ENCODE data around the gene FAT4.

Gene FAT4

GRCh38 chr4:125317525-125317877 is 2.7 kb downstream of the FAT4 start:
- no peak for DNase-seq (ENCODE audit: low read depth in 2 of 2)

GRCh38 chr4:125319311-125319710 is 4.6 kb downstream of the FAT4 start:
- DNase-seq (ENCODE audit: low read depth in 2 of 2) = no peak

GRCh38 chr4:125321709-125322365 is 7.1 kb downstream of the FAT4 start:
- no peak for DNase-seq (ENCODE audit: low read depth in 2 of 2)

- no peak for DNase-seq (ENCODE audit: low read depth in 2 of 2)
Observed at GRCh38 chr4:125322366-125322730, 7.6 kb downstream of the FAT4 start.

DNA sequence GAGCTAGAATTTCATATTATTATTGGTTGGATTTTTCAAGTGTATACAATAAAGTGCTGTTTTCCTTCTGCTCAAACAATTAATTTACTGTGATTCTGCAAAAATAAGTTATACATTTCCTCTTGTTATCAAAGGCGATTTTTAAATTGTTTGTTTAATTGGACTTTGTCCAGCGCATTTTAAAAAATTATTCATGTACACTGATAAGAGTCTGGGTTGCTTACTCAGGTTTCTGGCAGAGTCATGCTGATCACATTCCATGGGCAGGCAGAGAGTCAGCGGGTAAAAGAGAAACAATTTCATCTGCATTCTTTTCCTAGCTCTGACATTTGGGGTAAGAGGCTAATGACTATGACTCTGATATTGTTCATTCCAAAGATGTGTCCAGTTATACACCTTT is 8.9 kb downstream of the FAT4 start:
- no peak for DNase-seq (ENCODE audit: low read depth in 2 of 2)

GRCh38 chr4:125325733-125326132 is 11.0 kb downstream of the FAT4 start:
- no peak for DNase-seq (ENCODE audit: low read depth in 2 of 2)

DNA sequence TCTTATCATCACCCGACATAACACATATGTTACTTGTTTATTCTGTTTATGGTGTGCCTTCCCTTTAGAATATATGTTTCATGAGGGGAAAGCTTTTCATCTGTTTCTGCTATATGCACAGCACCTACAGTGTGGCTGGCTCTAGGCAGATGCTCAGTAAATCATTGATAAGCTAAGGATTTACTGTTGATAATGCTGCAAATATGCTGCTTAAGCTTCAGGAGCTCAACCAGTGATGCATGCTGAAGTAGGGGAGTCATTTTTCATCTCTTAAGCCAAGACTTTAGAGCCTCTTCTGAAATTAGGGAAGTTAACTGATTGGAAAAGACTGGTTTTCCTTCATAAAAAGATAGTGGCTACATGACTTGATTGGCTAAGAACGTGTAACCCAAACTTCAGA is 16.4 kb downstream of the FAT4 start:
- DNase-seq (ENCODE audit: low read depth in 2 of 2) = no peak

GRCh38 chr4:125334926-125335325 is 20.2 kb downstream of the FAT4 start:
- no peak for DNase-seq (ENCODE audit: low read depth in 2 of 2)

DNA sequence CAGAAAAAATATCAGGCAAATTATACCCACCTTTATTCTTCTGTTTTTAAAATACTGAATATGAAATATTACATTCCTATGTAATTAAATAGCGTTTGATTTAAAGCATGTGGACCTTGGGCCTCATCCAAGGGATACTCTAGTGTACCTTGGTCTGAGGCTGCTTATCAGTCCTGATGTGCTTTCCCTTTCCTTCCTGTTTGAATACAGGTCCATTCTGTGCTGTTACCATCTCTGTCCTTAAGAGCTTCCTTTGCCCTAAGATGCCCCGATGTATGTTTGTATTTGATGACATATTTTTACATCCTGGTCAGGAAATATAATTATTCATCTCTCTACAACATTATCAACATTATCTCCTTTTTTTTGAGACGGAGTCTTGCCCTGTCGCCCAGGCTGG is 24.1 kb downstream of the FAT4 start:
- no peak for DNase-seq (ENCODE audit: low read depth in 2 of 2)

- no peak for DNase-seq (ENCODE audit: low read depth in 2 of 2)
Observed at GRCh38 chr4:125344198-125344597, 29.4 kb downstream of the FAT4 start.

GRCh38 chr4:125346616-125347015 is 31.9 kb downstream of the FAT4 start:
- no peak for DNase-seq (ENCODE audit: low read depth in 2 of 2)

- no peak for DNase-seq (ENCODE audit: low read depth in 2 of 2)
Observed at GRCh38 chr4:125350470-125351135, 35.8 kb downstream of the FAT4 start.

DNA sequence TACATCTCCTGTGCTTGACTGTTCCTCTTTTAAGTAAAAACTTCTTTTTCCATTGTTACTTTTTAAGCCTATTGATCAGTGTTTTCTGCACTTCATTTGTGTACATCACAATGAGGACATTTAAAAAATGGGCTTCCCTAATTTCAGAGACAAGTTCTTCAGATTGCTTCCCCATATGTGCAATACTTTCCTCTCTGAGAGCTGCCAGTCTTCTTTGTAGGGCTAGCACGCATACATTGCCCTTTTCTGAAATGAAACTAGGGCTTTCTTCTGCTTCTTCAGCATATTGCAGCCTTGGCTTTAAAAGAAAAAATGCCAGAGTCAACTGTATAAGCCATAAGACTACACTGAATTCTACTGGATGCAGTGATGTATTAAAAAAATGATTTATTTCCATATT is 37.8 kb downstream of the FAT4 start:
- DNase-seq (ENCODE audit: low read depth in 2 of 2) = no peak

DNA sequence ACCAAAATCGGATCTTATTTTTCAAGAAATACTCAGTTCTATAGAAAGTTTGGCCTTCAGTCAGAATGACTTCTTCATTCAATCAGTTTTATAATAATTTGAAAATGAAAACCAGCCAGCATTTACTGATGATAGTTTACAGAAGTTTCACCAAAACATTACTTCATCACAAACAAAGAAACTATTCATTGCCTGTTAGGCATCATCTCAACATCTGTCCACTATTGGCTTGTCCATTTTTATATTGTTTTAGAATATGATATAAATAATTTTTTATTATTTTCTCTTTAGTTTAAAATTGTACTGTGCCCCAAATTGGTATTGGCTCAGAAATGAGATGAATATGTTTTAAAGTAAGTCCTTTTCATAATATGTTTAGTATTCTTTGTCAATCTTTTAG is 38.4 kb downstream of the FAT4 start:
- DNase-seq (ENCODE audit: low read depth in 2 of 2) = no peak

- no peak for DNase-seq (ENCODE audit: low read depth in 2 of 2)
Observed at GRCh38 chr4:125355791-125356190, 41.0 kb downstream of the FAT4 start.

DNA sequence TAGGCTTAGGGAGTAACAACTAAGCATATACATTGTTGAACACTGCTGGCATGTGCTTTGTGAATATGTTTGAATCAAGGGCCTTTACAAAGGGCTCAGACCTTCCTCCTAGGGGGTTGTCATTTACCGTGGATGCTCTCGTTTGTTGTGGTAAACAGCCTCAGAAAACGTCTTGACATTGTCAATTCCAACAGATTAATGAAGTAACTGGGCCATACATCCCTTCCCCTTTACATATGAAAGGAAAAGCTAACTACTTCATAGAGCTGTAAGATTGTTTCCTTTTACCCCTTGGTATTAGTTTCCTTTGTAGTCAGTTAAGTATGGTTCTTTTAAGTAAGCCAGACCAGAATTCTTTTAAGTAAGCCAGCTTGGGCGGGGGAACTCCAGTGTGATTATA is 42.9 kb downstream of the FAT4 start:
- DNase-seq (ENCODE audit: low read depth in 2 of 2) = no peak

- DNase-seq (ENCODE audit: low read depth in 2 of 2) = no peak
Observed at GRCh38 chr4:125358453-125358852, 43.7 kb downstream of the FAT4 start.

DNA sequence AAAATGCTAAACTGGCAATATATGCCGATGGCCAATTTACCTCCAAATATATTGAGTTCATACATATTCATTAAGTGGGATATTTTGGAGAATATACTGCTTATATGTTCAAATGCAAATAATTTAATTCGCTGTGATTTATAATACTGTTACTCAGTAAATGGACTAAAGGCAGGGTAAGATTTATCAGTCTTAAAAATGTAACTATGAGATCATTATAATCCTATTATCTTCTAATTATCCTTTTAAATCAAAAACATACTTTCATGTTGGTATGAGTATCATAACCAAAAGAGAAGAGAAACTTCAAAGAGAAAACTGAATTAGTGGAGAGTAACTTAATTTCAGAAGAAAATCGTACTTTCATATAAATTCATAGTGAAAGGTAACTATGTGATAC is 44.6 kb downstream of the FAT4 start:
- DNase-seq (ENCODE audit: low read depth in 2 of 2) = no peak

GRCh38 chr4:125359960-125360634 is 45.3 kb downstream of the FAT4 start:
- DNase-seq (ENCODE audit: low read depth in 2 of 2) = no peak

GRCh38 chr4:125360727-125361126 is 46.0 kb downstream of the FAT4 start:
- no peak for DNase-seq (ENCODE audit: low read depth in 2 of 2)

Measured in stimulated activated CD8-positive, alpha-beta memory T cell treated with anti-CD3 and anti-CD28 coated beads, Interleukin-7, amount 100 ng/mL, for 1 hour (primary cell).